Transverse colon (tissue), 4 donors: ENCODE measurements around the gene DNAJC5. TPM values are rescaled to one million over a fixed set of nuclear protein-coding genes. Genes with fewer than 3 reads are reported as not detected.

ENCODE experiments used
- DNase-seq: peaks from one replicate; pipeline ENCODE4 v3.0.0-alpha.2; 2019
- H3K27ac ChIP-seq, 4 donors: fragments of 200-600 bp; sonication (generic); 2 replicates each; pipeline ENCODE4 v1.5.1; 2016 to 2018; ENCODE audit warnings: inconsistent platforms in 4 of 4
- H3K27me3 ChIP-seq: fragments of 200-600 bp; sonication (generic); 2 replicates; pipeline ENCODE4 v1.5.1; 2017; ENCODE audit warnings: inconsistent platforms
- H3K36me3 ChIP-seq, 4 donors: fragments of 200-600 bp; sonication (generic); 2 replicates each; pipeline ENCODE4 v1.5.1; 2017 to 2019; ENCODE audit warnings: inconsistent platforms in 4 of 4
- H3K4me1 ChIP-seq, 4 donors: fragments of 200-600 bp; sonication (generic); 2 replicates each; pipeline ENCODE4 v1.5.1; 2017 to 2020; ENCODE audit warnings: inconsistent platforms in 4 of 4
- H3K4me3 ChIP-seq, 4 donors: fragments of 200-600 bp; sonication (generic); 1 replicate in 1 of 4; 2 replicates in 3 of 4; pipeline versions ENCODE4 v1.5.1 to v1.6.1; 2017 to 2019; ENCODE audit warnings: inconsistent platforms in 4 of 4
- H3K9me3 ChIP-seq, 2 donors: fragments of 200-600 bp; sonication (generic); 2 replicates each; pipeline ENCODE4 v1.5.1; 2017 to 2019; ENCODE audit warnings: inconsistent platforms in 2 of 2
- CTCF ChIP-seq, 5 experiments: fragments of 200-600 bp in 3 of 5; fragments of 450-650 bp in 2 of 5; sonication (generic) in 3 of 5; IDR thresholded peaks; 1 replicate in 2 of 5; 2 replicates in 3 of 5; pipeline ENCODE4 v1.5.1; 2016 to 2017; ENCODE audit warnings: antibody characterized with exemption in 5 of 5, inconsistent platforms in 3 of 5, mild to moderate bottlenecking in 2 of 5, moderate library complexity in 1 of 5
- EP300 ChIP-seq: sonication (generic); formaldehyde crosslinking; IDR thresholded peaks from one replicate; pipeline ENCODE4 v1.6.1; 2017; ENCODE audit warnings: antibody characterized with exemption, low read depth
- POLR2A ChIP-seq: fragments of 450-650 bp; IDR thresholded peaks from one replicate; pipeline ENCODE4 v1.6.1; 2016; ENCODE audit warnings: antibody characterized with exemption, mild to moderate bottlenecking, moderate library complexity
- POLR2AphosphoS5 ChIP-seq, 3 donors: sonication (generic); formaldehyde crosslinking; IDR thresholded peaks; one replicate each; pipeline ENCODE4 v1.6.1; 2016; ENCODE audit warnings: antibody characterized with exemption in 3 of 3
- WGBS, 2 donors: methylation state at CpG; one replicate each; pipeline ENCODE4 v1.1.5; 2018; ENCODE audit warnings: low coverage in 1 of 2; 5-methylcytosine and 5-hydroxymethylcytosine counted together
- in situ Hi-C, 4 donors: fragments of 200-750 bp; cut with MboI; loops; one replicate each; pipeline versions ENCODE4 v1.15.0 to v1.15.1; 2017; ENCODE audit warnings: low sequenced_read_pairs in 3 of 4, low pct_ligation_motif_present in 1 of 4, low pct_unique_long_range_greater_than_20kb in 1 of 4
- intact Hi-C: fragments of 100-400 bp; cut with DNase I; formaldehyde crosslinking; loops from one replicate; pipeline ENCODE4 v1.15.1; 2023; ENCODE audit warnings: low total_unique reads
- total RNA-seq, 4 donors: library from RNA; depleted of rRNA; stranded (reverse); fragments of >200 nt; gene quantifications; one replicate each; pipeline ENCODE4 v1.1.0, GENCODE V29; 2016

The DNAJC5 gene
- total RNA-seq, 4 donors from 2014 or later = 59.9 to 77.3 (median 71.4) TPM

GRCh38 chr20:63977739-63978276 lies 82.9 kb downstream of the DNAJC5 start:
- WGBS, 2 donors = 57 to 73% methylated on average over 4 to 15 of the region's 16 CpGs
- Histone ChIP-seq H3K36me3 (no peaks in the 10 kb centered on the region), H3K27ac (peak overlapping the region in 1 of 4 donors; percentile 89), H3K27me3 (no peaks in the 10 kb centered on the region), H3K9me3 (no peaks in the 10 kb centered on the region), H3K4me3 (no peak overlapping the region), H3K4me1 (peaks cover 25 to 39% (median 34%) of the 10 kb centered on the region in 4 donors)
- intact Hi-C loops = loop anchor here (10.0 kb wide), 1 partner anchor 203 kb away; no protein-coding TSS in a partner anchor
- in situ Hi-C loops = no loop called here
- TF ChIP-seq POLR2AphosphoS5 (IDR thresholded peaks at IDR 0.05) = no peak
- DNase-seq = no peak

- peak overlapping the region; percentile 37 to 60 (median 55) for H3K4me3 ChIP-seq
- TF ChIP-seq EP300 (no peak), POLR2AphosphoS5 (IDR thresholded peaks at IDR 0.05) (peak; percentile 55 to 66 (median 62)), POLR2A (peak; percentile 39)
- in situ Hi-C loops (no loop called here), intact Hi-C loops (loop anchor here (10.0 kb wide), 1 partner anchor 204 kb away; no protein-coding TSS in a partner anchor)
- no peaks in the 10 kb centered on the region for H3K9me3 ChIP-seq
- DNase-seq = peak; percentile 90
- no peaks in the 10 kb centered on the region for H3K36me3 ChIP-seq
- 16 to 50% methylated on average over 2 to 29 of the region's 52 CpGs for WGBS, 2 donors
- peaks cover 25 to 38% (median 33%) of the 10 kb centered on the region in 4 donors for H3K4me1 ChIP-seq
- peak overlapping the region; percentile 81 to 89 (median 88) for H3K27ac ChIP-seq
- no peaks in the 10 kb centered on the region for H3K27me3 ChIP-seq
These were observed 83.6 kb downstream of the DNAJC5 start for GRCh38 chr20:63978319-63979228.

- DNase-seq = no peak
- intact Hi-C loops = loop anchor here (10.0 kb wide), 1 partner anchor 204 kb away; no protein-coding TSS in a partner anchor
- WGBS, 2 donors = 0% methylated on average over 12 of the region's 47 CpGs; no CpG with 5 or more reads in 1 of the 2 donors
- H3K27me3 ChIP-seq = no peaks in the 10 kb centered on the region
- no peaks in the 10 kb centered on the region for H3K9me3 ChIP-seq
- H3K36me3 ChIP-seq = peaks cover 0 to 5% (median 2%) of the 10 kb centered on the region in 4 donors
- in situ Hi-C loops = no loop called here
- H3K27ac ChIP-seq = peak overlapping the region; percentile 81 to 89 (median 88)
- H3K4me3 ChIP-seq = peak overlapping the region; percentile 37 to 60 (median 55)
- no peak for TF ChIP-seq EP300
- no peak for TF ChIP-seq CTCF (IDR thresholded peaks at IDR 0.05)
- TF ChIP-seq POLR2AphosphoS5 (IDR thresholded peaks at IDR 0.05) = no peak
- TF ChIP-seq POLR2A = no peak
- peaks cover 25 to 36% (median 30%) of the 10 kb centered on the region in 4 donors for H3K4me1 ChIP-seq
These were observed 84.3 kb downstream of the DNAJC5 start for GRCh38 chr20:63979229-63979556.

DNA sequence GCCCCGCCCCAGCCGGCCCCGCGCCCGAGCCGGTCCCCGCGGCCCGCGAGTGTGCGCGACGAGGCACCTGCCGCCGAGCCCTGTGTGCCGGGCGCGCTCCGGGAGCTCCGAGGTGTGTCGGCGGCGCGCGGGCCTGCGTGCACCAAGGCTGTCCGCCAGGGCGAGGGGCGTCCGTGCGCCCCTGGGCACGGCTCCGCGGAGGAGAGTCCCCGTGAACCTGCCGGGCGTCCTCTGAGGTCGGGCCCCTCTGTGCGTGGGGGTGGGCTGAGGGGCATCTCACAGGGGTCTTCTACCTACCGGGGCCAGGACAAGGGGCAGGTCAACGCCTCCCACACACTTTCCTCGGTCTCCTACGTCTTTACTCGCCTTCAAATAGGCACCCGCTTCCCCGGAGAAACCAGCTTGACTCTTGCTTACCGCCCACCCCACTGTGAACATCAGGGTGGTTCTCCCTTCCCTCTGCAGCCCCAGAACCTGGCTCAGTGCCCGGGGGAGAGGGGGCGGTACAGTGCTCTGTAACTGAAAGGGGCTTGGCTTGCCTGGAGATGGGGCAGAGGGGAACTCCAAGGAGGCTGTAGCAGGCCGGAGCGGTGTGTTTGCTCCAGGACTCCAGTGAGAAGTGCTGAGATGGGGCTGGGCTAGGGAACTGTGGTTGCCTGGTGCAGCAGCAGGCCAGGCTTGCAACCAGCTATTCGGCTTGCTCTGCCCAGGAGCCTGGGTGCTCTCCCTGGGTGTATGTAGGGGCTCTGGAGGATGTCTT lies 84.8 kb downstream of the DNAJC5 start, which contains the start of gene SAMD10:
Gene SAMD10 (minus strand): TSS at position 86 of the 760 bp plus-strand sequence. CDS start 175 bp downstream, outside the sequence.
- TF ChIP-seq EP300 = no peak
- TF ChIP-seq POLR2AphosphoS5 (IDR thresholded peaks at IDR 0.05) = no peak
- TF ChIP-seq POLR2A = no peak
- TF ChIP-seq CTCF (IDR thresholded peaks at IDR 0.05) = peak; percentile 13 to 56 (median 18)
- Histone ChIP-seq H3K27ac (peak within 1 kb of the TSS; percentile 81 to 89 (median 88)), H3K36me3 (peaks cover 0 to 9% (median 4%) of the 10 kb centered on the region in 4 donors), H3K9me3 (no peaks in the 10 kb centered on the region), H3K4me3 (peak within 1 kb of the TSS; percentile 37 to 60 (median 55)), H3K27me3 (no peaks in the 10 kb centered on the region), H3K4me1 (peaks cover 25 to 36% (median 30%) of the 10 kb centered on the region in 4 donors)
- intact Hi-C loops = loop anchor here (10.0 kb wide), 1 partner anchor 205 kb away; no protein-coding TSS in a partner anchor
- WGBS, 2 donors = 4% methylated on average over 24 of the region's 52 CpGs; no CpG with 5 or more reads in 1 of the 2 donors
- in situ Hi-C loops = no loop called here
- peak; percentile 59 for DNase-seq
